Right ventricle myocardium inferior (tissue), 1 donor: Measurements from ENCODE around the gene GAS7. TPM values are rescaled to one million over a fixed set of nuclear protein-coding genes. Genes with fewer than 3 reads are reported as not detected.
"Not testable (repeated sequence)": the region's sequence is repeated elsewhere in the genome, so short reads cannot be mapped to it uniquely, and the experiment has no call there.

Experiments used
- ATAC-seq: fragments of 200-7000 bp; cut with Tn5 transposase; one replicate; pipeline ENCODE4 v1.9.1; 2020; ENCODE audit warnings: mild to moderate bottlenecking, moderate library complexity
- DNase-seq: peaks from one replicate; pipeline ENCODE4 v3.0.0; 2021; ENCODE audit errors: missing footprints
- intact Hi-C: fragments of 100-400 bp; cut with DNase I; formaldehyde crosslinking; loops from one replicate; pipeline ENCODE4 v1.11.0; 2022
- total RNA-seq: library from RNA; stranded (reverse); fragmentation: NEBNext Ultra II Directional; extraction: Animal tissue kit (Norgen Biotek cat#: 25700); gene quantifications from one replicate; pipeline ENCODE4 v1.2.1, GENCODE V29; 2021
- donor health status: DM: no; HTN: yes; CAD: no; lungs with severe emphysema.

Gene GAS7
- total RNA-seq, 1 donor from 2014 or later = 90.5 TPM

DNA sequence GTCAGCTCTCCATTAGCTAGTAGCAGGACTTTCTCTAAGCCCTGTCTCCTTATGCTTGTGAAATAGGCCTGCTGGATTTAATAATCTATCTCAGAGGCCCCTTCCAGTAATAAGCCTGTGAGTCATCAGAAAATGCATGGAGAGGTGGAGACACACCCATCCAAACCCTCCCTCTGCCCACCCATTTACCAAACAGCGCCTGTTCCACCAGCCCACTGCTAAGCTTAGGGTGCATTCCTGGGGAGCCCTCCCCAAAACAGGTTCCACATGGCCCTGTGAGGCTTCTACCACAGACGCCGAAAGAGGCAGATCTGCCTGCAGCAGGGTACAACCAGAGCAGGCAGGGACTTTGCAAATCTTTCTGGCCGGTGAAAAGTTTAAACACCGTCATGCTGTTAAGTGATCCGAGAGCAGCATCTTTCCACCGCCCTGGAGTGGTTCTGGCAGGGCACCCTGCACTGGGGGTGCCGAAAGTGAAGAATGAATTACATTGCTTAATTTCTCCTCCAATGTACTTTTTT, 99.3 kb downstream of the GAS7 start:
- DNase-seq = no peak
- intact Hi-C loops = no loop called here
- peak; percentile 47 for ATAC-seq

DNA sequence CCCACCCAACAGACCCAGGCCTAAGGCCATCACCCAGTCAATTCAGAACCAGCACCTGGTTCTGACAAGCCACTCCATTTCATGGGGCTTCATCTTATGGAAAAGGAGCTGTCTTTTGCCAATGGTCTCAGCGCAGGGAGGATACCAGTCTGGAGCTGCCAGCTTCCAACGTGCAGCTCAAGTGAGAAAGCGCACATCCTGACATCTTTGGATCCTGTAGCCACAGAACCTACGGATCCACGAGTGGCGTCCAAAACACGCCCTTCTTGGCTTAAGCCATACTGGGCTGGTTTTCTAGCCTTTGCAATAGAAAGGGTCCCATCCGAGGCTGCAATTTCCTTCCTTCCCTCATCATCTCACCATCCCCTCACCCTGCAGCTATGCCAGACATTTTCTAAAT, 101.8 kb downstream of the GAS7 start:
- no peak for ATAC-seq
- no peak for DNase-seq
- intact Hi-C loops = no loop called here

DNA sequence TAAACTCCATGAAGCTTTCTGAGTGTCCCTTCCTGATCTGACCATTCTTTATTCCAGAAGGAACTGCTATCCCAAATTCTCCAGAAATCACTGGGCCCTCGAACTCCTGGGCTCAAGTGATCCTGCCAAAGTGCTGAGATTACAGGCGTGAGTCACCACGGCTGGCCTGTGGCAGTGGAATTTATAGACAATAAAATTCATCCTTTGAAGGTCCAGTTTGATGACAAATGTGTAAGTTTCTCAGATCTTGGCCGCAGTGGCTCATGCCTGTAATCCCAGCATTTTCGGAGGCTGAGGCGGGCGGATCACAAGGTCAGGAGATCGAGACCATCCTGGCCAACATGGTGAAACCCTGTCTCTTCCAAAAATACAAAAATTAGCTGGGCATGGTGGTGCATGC, 103.1 kb downstream of the GAS7 start:
- peak; percentile 46 for ATAC-seq
- intact Hi-C loops, DNase-seq: not testable (repeated sequence)

DNA sequence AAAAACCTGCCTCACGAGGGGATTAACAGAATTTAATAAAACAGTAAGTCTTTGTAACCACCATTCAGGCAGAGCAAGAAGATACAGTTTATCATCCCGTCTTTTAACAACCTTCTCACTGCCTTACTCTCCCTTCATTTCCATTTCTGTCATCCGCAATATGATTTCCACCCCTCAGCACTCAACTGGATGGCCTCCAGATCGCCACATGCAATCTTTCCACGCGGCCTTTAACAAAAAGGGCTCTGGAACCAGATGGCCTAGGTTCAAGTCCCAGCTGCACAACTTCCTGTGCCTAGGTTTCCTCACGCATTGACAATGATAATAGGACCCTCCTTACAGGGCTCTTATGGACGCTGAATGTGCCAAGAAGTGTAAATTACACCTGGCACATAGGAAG, 103.6 kb downstream of the GAS7 start:
- DNase-seq = no peak
- intact Hi-C loops = no loop called here
- peak; percentile 49 for ATAC-seq

DNA sequence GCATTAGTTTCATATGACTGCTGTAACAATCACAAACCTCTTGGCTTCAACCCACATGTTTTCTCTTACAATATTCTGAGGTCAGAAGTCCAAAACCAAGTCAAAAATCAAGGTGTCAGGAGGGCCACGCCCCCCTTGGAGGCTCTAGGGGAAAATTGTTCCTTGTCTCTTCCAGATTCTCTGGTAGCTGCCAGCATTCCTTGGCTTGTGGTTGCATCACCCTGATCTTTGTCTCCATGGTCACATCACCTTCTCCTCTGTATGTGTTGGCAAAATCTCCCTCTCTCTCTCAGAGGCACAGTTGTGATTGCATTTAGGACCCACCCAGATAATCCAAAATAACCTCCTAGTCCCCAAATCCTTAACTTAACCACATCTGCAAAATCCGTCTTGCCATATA, 105.8 kb downstream of the GAS7 start:
- DNase-seq (no peak), ATAC-seq (no peak)
- intact Hi-C loops = no loop called here

DNA sequence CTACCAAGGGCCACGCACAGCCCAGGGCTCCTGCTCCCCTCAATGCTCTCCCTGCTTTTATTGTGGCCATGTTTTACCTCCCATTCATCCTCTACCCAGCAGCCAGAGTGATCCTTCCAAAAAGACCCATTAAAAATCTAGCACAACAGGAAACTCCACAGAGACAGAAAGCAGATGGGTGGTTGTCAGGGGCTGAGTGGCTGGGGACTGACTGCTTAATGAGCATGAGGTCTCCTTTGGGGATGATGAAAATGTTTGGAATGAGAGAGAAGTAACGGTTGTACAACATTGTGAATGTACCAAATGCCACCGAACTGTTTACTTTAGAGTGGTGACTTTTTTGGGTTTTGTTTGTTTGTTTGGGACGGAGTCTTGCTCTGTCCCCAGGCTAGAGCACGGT, 107.4 kb downstream of the GAS7 start:
- ATAC-seq = no peak
- DNase-seq = no peak
- intact Hi-C loops = no loop called here

DNA sequence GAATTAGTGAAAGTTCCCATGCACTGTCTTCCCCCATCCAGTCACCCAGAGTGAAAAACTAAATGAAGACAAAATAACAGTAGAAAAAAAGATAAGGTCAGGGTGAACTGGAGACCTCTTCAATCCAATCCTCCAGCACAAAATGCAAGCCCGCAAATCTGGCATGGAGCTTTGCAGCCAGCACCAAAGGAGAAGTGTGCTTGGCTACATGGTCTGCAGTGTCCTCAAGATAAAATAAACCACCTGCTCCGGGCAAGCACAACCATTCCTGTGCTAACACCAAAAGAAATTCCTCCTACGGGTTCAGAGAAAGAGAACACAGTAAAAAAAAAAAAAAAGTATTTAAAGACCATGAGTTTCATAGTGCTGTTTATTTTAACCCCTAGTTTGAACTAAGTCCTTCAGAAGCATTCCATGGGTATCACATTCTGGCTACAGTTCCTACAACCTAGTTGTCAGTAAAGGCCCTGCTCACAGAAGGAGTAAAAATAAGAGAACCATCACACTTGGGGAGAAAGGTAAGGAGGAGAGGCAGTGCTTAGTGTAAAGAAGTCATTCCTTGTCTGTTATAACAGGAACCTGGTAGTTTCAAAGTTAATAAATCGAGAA, 109.1 kb downstream of the GAS7 start:
- ATAC-seq = peak; percentile 64
- no peak for DNase-seq
- intact Hi-C loops = no loop called here

DNA sequence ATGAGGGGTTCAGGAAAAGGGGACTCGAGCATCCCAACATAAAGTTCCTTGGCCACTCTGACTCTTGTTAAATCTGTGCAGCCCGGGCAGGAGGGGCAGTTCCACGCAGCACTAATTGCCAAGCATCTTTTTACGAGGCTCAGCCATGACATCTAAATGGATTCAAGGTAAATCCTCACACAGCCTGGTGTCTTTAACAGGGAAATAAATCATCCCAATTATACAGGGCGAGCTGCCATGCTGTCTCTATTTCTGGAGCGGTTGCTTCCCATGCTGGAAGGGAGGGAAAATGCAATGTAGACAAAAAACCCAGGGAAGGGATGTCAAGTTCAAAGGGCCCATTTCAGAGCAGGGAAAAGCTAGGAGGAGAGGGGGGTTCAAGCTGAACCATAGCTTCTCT, 110.0 kb downstream of the GAS7 start:
- DNase-seq (no peak), ATAC-seq (no peak)
- intact Hi-C loops = no loop called here

DNA sequence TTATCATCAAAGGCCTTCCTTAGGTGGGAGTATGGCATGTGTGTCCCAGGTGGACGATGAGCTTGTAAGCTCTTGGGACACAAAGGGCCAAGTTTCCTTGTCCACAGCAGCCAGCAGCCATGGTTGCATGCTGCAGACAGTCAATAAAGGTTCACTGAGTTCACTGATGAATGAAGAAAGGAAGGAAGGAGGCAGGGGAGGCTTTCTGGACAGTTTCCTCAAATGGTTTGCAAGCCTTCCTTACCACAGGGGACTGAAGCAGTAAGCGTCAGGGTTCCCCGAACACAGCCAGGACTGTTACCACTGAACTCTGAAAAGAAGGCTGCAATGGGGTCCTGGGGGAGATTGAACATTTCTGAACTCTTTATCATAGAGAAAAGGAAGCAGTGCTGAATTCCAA, 111.1 kb downstream of the GAS7 start:
- DNase-seq (no peak), ATAC-seq (peak; percentile 57)
- intact Hi-C loops = no loop called here

DNA sequence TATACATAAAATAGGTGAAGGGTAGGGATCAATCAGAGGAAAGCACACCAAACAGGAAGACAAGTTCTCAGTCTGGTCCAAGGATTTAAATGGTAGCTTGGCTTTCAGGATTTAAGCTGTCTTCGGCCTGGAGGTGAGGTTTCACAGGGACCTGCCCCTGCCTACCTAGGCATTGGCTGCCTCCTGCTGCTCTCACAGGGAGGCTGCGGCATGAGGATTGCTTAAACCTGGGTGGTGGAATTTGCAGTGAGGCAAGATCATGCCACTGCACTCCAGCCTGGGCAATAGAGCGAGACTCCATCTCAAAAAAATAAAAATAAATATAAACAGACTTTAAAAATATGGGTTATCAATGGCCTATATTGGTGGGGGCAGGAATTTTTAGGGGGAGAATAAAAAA, 114.5 kb downstream of the GAS7 start:
- intact Hi-C loops = no loop called here
- ATAC-seq (no peak), DNase-seq (no peak)

DNA sequence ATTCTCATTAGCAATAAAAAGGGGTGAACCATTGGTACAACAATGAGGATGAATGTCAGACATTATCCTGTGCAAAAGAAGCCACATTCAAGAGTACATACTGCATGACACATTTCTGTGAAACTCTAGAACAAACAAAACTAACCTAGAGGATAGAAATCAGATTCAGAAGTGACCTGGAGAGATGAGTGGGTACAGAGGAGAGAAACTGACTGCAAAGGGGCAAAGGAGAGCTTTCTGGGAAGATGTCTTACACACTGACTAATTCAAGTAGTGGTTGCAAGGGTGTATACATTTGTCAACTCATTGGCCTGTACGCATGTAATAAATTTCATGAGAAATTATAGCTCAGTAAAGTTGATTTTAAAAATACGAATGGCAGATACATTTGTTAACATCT, 115.6 kb downstream of the GAS7 start:
- intact Hi-C loops = no loop called here
- ATAC-seq (no peak), DNase-seq (no peak)

DNA sequence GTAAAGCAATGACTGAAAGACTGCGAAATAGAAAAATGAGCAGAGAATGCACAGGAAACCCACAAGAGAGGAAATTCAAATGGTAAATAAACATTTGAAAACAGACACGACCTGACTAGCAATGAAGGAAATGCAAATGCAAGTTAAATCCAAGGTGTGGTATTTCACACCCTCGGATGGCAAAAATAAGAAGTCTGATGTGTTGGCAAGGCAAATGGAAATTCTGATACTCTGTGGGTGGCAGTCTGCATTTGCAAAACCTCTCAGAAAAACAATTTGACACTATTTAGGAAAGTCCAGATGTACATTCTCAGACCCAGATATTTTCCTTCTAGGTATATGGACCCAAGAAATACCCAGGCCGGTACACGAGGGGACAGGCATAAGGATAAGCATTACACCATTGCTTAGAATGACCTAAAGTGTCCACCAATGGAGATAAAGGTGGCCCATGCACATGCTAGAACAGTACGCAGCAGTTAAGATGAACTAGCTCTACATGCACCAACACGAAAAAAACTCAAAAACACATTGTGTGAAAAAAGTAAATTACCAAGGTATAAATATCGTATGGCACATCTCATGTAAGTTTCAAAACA, 116.7 kb downstream of the GAS7 start:
- intact Hi-C loops = no loop called here
- DNase-seq (no peak), ATAC-seq (no peak)

DNA sequence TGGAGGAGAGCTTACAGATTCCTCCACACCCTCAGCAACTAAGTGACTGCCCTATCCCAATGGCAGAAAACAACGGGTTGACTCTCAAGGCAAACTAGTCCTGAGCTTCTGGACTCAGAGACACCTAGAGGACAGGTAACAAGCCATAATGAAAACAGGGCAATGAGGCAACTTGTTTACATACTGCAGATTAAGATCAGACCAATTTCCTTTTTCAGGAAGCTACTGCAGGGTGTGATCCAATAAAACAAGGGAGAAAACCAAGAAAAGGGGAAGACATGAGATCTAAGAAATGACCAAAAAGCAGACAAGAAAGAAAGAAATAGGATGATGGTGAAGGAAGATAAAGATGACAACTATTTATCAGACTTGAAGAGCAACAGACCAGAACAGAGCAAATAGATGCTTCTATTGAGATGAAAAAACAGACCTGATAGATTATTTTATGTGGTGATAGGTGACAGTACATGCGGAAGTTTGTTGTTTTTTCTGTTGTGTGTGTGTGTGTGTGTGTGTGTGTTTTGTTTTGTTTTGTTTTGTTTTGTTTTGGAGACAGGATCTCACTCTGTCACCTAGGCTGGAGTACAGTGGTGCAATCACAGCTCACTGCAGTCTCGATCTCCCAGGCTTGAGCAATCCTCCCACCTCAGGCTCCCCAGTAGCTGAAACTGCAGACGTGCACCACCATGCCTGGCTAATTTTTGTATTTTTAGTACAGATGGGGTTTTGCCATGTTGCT, 120.7 kb downstream of the GAS7 start:
- no peak for DNase-seq
- no peak for ATAC-seq
- intact Hi-C loops = no loop called here

DNA sequence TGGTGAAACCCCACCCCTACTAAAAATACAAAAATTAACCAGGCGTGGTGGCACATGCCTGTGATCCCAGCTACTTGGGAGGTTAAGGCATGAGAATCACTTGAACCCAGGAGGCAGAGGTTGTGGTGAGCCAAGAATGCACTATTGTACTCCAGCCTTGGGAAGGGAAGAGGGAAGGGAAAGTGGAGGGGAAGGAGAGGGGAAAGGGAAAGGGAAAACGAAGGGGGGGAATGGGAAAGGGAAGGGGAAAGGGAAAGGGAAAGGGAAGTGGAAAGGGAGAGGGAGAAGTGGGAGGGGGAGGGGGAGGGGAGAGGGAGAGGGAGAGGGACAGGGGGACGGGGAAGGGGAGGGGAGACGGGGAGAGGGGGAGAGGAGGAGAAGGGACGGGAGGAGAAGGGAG, 122.5 kb downstream of the GAS7 start:
- intact Hi-C loops = no loop called here
- DNase-seq (no peak), ATAC-seq (no peak)

DNA sequence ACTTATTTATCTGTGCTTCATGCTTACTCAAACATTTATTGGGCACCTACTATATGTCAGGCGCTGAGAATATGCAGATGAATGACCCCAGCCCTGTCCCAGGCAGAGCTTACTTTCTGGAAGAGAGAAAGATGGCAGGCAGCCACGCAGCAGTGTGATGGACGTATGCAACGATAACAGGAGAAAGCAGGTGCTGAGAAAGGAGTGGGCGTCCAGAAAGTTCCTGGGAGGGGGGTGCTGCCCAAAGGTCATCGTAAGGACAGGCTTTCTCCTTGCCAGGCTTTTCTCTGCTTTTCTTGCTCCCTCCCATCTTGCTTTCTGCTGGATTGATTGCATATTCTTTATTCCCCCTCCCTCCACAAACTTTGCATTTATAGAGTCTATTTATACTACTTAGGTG, 124.5 kb downstream of the GAS7 start:
- ATAC-seq = no peak

DNA sequence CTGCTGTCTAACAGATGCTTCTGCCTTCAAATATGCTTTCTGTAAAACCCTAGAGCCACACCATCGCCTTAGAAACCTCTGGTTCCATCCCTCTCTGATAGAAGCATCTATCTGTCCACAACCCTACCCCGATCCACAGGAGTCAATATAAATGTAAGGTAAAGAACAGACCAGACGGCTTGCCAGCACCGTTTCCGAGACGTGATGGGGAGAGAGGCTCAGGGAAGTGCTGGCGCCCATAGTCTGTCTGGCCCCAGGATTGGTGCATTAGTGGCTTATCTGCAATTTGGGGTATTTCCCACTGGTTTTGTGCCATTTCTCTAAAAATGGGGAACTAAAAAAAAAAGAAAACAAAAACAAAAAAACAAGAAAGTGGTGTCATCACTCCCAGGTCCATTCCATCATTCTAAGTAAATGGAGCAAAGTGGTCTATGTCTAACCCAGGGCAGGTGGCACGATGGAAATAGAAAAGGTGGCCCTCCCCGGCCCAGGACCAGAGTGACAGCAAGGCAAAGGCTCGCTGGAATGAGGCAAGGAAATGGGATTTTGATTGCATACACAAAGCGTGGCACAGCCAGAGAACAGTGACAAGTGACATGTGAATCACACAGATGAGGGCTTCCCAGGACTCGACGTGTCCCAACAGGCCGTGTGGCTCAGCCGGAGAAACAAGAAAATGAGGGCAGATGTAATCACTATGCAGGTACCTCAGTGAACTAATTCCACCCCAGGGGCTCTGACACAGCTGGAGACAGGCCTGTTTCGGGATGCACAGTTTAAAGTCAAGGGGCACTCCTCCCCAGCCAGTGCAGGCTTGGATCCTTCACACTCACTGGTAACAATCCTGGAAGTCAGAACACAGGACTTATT, 125.6 kb downstream of the GAS7 start:
- ATAC-seq = peak; percentile 10
- DNase-seq = peak; percentile 43
- intact Hi-C loops = no loop called here

More for the DNA sequence above, 124.5 kb downstream of the GAS7 start:
- peak; percentile 63 for DNase-seq
- intact Hi-C loops = no loop called here

DNA sequence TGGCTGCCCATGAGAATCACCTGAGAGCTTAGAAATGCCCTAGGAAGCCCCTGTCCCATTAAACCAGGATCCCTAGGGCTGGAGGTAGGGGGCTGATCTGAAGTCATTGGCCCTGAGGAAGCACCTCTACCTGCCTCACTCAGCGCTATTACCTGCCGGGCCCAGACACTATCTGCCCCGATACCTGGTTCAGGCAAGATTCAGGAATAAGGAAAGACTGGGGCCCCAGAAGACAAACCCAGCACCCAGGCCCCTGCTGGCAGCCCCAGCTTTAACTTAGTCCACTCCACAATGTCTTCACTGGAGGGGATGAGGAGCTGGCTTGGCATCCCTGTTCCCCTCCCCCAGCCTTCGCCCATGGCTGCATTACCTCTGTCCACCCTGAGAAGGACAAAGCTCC, 126.3 kb downstream of the GAS7 start:
- ATAC-seq = no peak
- intact Hi-C loops = no loop called here
- peak; percentile 26 for DNase-seq

DNA sequence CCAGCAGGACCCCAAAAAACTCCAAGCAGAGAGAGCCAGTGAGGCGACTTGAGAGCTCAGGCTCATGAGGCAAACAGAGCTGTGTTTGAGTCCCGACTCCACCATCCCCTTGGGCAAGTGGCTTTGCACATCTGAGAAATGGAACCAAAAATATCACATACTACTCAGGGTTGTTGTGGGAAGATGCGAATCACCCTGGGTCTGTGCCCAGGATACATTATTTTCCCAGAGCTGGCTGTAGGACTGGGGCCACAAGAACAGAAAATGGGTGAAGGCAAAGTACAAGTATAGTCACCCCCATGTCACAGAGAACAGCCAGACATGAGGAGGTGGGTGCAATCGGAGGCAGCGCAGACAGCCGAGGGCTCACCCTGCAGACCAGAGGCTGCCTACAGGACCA, 127.3 kb downstream of the GAS7 start:
- no peak for ATAC-seq
- no peak for DNase-seq
- intact Hi-C loops = no loop called here

DNA sequence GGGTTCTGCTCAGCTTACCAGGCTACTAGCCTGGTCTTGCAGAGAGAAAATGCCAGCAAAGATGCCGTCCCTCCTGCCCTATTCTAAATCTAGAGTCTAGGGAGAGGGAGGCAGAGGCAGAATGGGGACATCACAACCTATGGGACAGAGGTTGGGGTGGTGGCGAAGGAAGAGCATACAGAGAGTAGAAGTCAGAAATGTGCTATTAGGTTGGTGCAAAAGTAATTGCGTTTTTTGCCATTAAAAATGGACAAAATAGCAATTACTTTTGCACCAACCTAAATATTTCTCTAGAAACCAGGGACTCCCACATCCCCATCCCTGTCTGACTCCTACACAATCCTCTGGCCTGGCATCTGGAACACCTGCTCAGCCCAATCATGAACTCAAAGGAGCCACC, 127.7 kb downstream of the GAS7 start:
- ATAC-seq (no peak), DNase-seq (peak; percentile 3)
- intact Hi-C loops = no loop called here
